ENCODE data around the gene TNKS1BP1.

GRCh38 chr11:57320067-57320718 is 4.6 kb downstream of the TNKS1BP1 start:
- TF ChIP-seq YY1 (IDR thresholded peaks at IDR 0.05; ENCODE audit: insufficient read depth, insufficient read length) = no peak
- no peak for TF ChIP-seq SUZ12 (IDR thresholded peaks at IDR 0.05; ENCODE audit: extremely low read depth, insufficient read depth, insufficient read length)
- no peak for TF ChIP-seq ZNF274 (IDR thresholded peaks at IDR 0.05; ENCODE audit: low read depth, low read length)

Measured in NT2/D1 (cell line).